GM23248 (cell line): Measurements from ENCODE around the gene PPM1H. TPM values are rescaled to one million over a fixed set of nuclear protein-coding genes. Genes with fewer than 3 reads are reported as not detected.
"Not testable (repeated sequence)": the region's sequence is repeated elsewhere in the genome, so short reads cannot be mapped to it uniquely, and the experiment has no call there.

ENCODE experiments used
- DNase-seq: peaks from one replicate; pipeline ENCODE4 v3.0.0-alpha.2; 2015
- H2AFZ ChIP-seq: fragments of 200-600 bp; sonication (generic); 2 replicates; pipeline ENCODE4 v1.6.1; 2016; ENCODE audit warnings: antibody characterized with exemption
- H3F3A ChIP-seq: fragments of 200-600 bp; sonication (generic); 2 replicates; pipeline ENCODE4 v1.6.1; 2016; ENCODE audit warnings: mild to moderate bottlenecking, antibody characterized with exemption, mixed run types; ENCODE audit not compliant: insufficient read depth
- H3K27ac ChIP-seq: fragments of 200-600 bp; sonication (generic); 2 replicates; pipeline ENCODE4 v1.5.1; 2016; ENCODE audit warnings: mild to moderate bottlenecking
- H3K27me3 ChIP-seq: fragments of 200-600 bp; sonication (generic); replicated peaks from 2 replicates; pipeline ENCODE4 v1.6.1; 2016; ENCODE audit warnings: mild to moderate bottlenecking; ENCODE audit not compliant: insufficient read depth
- H3K36me3 ChIP-seq: fragments of 200-600 bp; sonication (generic); 2 replicates; pipeline ENCODE4 v1.6.1; 2016; ENCODE audit warnings: low read depth, mild to moderate bottlenecking
- H3K4me1 ChIP-seq: fragments of 200-600 bp; sonication (generic); 2 replicates; pipeline ENCODE4 v1.6.1; 2016; ENCODE audit warnings: mild to moderate bottlenecking; ENCODE audit not compliant: insufficient read depth
- H3K4me2 ChIP-seq: fragments of 200-600 bp; sonication (generic); one replicate; pipeline ENCODE4 v1.6.1; 2016; ENCODE audit warnings: mild to moderate bottlenecking; ENCODE audit not compliant: unreplicated experiment
- H3K4me3 ChIP-seq: fragments of 200-600 bp; sonication (generic); 2 replicates; pipeline ENCODE4 v1.5.1; 2016; ENCODE audit warnings: mild to moderate bottlenecking
- H3K79me2 ChIP-seq: fragments of 200-600 bp; sonication (generic); 2 replicates; pipeline ENCODE4 v1.6.1; 2016; ENCODE audit warnings: mild to moderate bottlenecking; ENCODE audit not compliant: insufficient read depth
- H3K9ac ChIP-seq: fragments of 200-600 bp; sonication (generic); 2 replicates; pipeline ENCODE4 v1.6.1; 2016; ENCODE audit warnings: mild to moderate bottlenecking
- H3K9me2 ChIP-seq: fragments of 200-600 bp; sonication (generic); 2 replicates; pipeline ENCODE4 v1.6.1; 2016; ENCODE audit warnings: mixed run types, mild to moderate bottlenecking, moderate library complexity; ENCODE audit not compliant: insufficient read depth
- H3K9me3 ChIP-seq: fragments of 200-600 bp; sonication (generic); one replicate; pipeline ENCODE4 v1.6.1; 2017; ENCODE audit warnings: low read depth
- H4K20me1 ChIP-seq: fragments of 200-600 bp; sonication (generic); 2 replicates; pipeline ENCODE4 v1.6.0; 2016; ENCODE audit not compliant: insufficient read depth
- EZH2 ChIP-seq: fragments of 200-600 bp; sonication (generic); IDR thresholded peaks from 2 replicates; pipeline ENCODE4 v1.6.1; 2018; ENCODE audit warnings: antibody characterized with exemption, mild to moderate bottlenecking; ENCODE audit not compliant: insufficient read depth, poor library complexity, severe bottlenecking
- EZH2phosphoT487 ChIP-seq: fragments of 200-600 bp; sonication (generic); IDR thresholded peaks from 2 replicates; pipeline ENCODE4 v1.6.1; 2018; ENCODE audit warnings: antibody characterized with exemption, moderate library complexity, mild to moderate bottlenecking, low read depth; ENCODE audit not compliant: insufficient read depth
- WGBS, 2 experiments: methylation state at CpG; one replicate each; pipeline ENCODE4 v1.1.6; 2015 to 2017; ENCODE audit warnings: low lambda C conversion rate in 2 of 2, low coverage in 1 of 2; ENCODE audit errors: missing lambda C conversion rate in 2 of 2; 5-methylcytosine and 5-hydroxymethylcytosine counted together
- in situ Hi-C: fragments of 300-500 bp; cut with MboI; formaldehyde crosslinking; loops from 2 replicates; pipeline ENCODE4 v1.15.0; 2020
- polyA plus RNA-seq: library from polyadenylated mRNA; unstranded; fragments of >200 nt; fragmentation: Nextera tagmentation; extraction: Ambion mirVana; gene quantifications from 2 replicates; pipeline ENCODE4 v1.2.1, GENCODE V29; 2016
- total RNA-seq: library from RNA; depleted of rRNA; stranded (reverse); fragments of >200 nt; shearing (Covaris generic); gene quantifications from 2 replicates; pipeline ENCODE4 v1.2.3, GENCODE V29; 2014

PPM1H gene
- total and polyA plus RNA-seq, 2 experiments from 2014 or later, result 0.13 to 1.2 TPM

DNA sequence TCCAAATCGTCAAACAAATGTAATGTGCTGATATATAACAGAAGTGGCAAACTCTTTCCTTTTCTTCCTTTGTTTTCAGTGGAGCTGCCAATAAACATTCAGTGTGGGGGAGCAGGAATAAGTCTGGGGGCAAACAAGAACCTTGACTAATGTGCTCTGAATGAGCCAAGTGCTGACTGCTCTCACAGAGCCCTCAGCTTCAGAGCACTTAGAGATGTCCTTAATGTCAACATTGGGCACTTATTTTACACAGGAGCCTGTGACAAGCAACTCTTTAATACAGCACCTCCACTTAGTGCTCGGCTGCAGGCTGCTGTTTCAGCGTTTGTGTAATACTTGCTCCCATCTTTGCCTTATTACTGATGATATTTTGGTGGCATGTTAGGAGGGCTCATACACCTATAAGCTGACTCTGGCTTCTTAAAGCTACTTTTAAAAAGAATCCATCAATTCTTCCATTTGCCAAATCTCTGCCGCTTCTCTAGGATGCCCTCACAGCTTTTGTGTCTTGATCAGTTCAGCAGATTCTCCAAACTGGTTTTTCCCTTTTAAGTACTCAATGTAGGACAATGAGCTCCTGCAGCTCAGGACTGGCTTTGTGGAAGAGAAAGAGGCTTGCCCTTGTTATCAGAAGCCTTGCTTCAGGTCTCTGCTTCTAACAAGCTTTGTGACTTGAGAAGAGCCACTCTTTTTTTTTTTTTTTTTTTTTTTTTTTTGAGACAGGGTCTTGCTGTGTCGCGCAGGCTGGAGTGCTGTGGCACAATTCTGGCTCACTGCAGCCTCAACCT, 261.7 kb downstream of the PPM1H start:
- H3K36me3 ChIP-seq, result no peaks in the 10 kb centered on the region
- H3K4me2 ChIP-seq, result no peak overlapping the region
- no peak overlapping the region for H3K27ac ChIP-seq
- no peaks in the 10 kb centered on the region for H3K4me1 ChIP-seq
- no peaks in the 10 kb centered on the region for H3K79me2 ChIP-seq
- 83 to 92% methylated on average over 6 of the region's 6 CpGs for WGBS, 2 experiments
- TF ChIP-seq EZH2phosphoT487 (no peak), EZH2 (no peak)
- H3K27me3 ChIP-seq, result no peaks in the 10 kb centered on the region
- no peaks in the 10 kb centered on the region for H4K20me1 ChIP-seq
- H3K9me3 ChIP-seq, result no peaks in the 10 kb centered on the region
- in situ Hi-C loops, result no loop called here
- H3K9me2 ChIP-seq, result no peaks in the 10 kb centered on the region
- H2AFZ ChIP-seq, result no peak overlapping the region
- no peak for DNase-seq
- H3K9ac ChIP-seq, result no peak overlapping the region
- no peak overlapping the region for H3K4me3 ChIP-seq
- H3F3A ChIP-seq, result no peaks in the 10 kb centered on the region

- WGBS, 2 experiments, result 90 to 91% methylated on average over 10 of the region's 10 CpGs
- H4K20me1 ChIP-seq, result no peaks in the 10 kb centered on the region
- TF ChIP-seq EZH2 (no peak), EZH2phosphoT487 (no peak)
These were observed 263.8 kb downstream of the PPM1H start for GRCh38 chr12:62670986-62671720.

GRCh38 chr12:62668782-62669181, 266.2 kb downstream of the PPM1H start:
- 94 to 96% methylated on average over 3 of the region's 3 CpGs for WGBS, 2 experiments
- H3K4me1 ChIP-seq, result no peaks in the 10 kb centered on the region
- no peaks in the 10 kb centered on the region for H3K9me3 ChIP-seq

More at GRCh38 chr12:62670986-62671720, 263.8 kb downstream of the PPM1H start:
- Histone ChIP-seq H3K4me1 (no peaks in the 10 kb centered on the region), H2AFZ (no peak overlapping the region), H3K27ac (no peak overlapping the region), H3K79me2 (no peaks in the 10 kb centered on the region), H3K9ac (no peak overlapping the region), H3K4me3 (no peak overlapping the region), H3K9me2 (no peaks in the 10 kb centered on the region), H3K4me2 (no peak overlapping the region), H3K27me3 (no peaks in the 10 kb centered on the region), H3K36me3 (no peaks in the 10 kb centered on the region), H3F3A (no peaks in the 10 kb centered on the region), H3K9me3 (no peaks in the 10 kb centered on the region)
- in situ Hi-C loops, result no loop called here
- DNase-seq, result peak; percentile 30

GRCh38 chr12:62664951-62665350, 270.0 kb downstream of the PPM1H start:
- H3K4me1 ChIP-seq, result peaks cover 11% of the 10 kb centered on the region
- in situ Hi-C loops, DNase-seq, H3K9me2 ChIP-seq, H3K9ac ChIP-seq, H3K27ac ChIP-seq, H3K79me2 ChIP-seq, H3K36me3 ChIP-seq, H3K4me2 ChIP-seq, H4K20me1 ChIP-seq, H2AFZ ChIP-seq, H3K27me3 ChIP-seq, H3K9me3 ChIP-seq, H3F3A ChIP-seq, H3K4me3 ChIP-seq: not testable (repeated sequence)
- 95 to 97% methylated on average over 5 of the region's 5 CpGs for WGBS, 2 experiments

More at GRCh38 chr12:62668782-62669181, 266.2 kb downstream of the PPM1H start:
- Histone ChIP-seq H3K27me3 (no peaks in the 10 kb centered on the region), H3K36me3 (no peaks in the 10 kb centered on the region), H4K20me1 (no peaks in the 10 kb centered on the region), H3K27ac (no peak overlapping the region), H2AFZ (no peak overlapping the region), H3K4me3 (no peak overlapping the region), H3K9me2 (no peaks in the 10 kb centered on the region), H3K9ac (no peak overlapping the region), H3K79me2 (no peaks in the 10 kb centered on the region), H3F3A (no peaks in the 10 kb centered on the region), H3K4me2 (no peak overlapping the region)
- no peak for DNase-seq
- in situ Hi-C loops, result no loop called here
- TF ChIP-seq EZH2phosphoT487 (no peak), EZH2 (no peak)
